ENCODE results near the gene GFPT2.

The GFPT2 gene

DNA sequence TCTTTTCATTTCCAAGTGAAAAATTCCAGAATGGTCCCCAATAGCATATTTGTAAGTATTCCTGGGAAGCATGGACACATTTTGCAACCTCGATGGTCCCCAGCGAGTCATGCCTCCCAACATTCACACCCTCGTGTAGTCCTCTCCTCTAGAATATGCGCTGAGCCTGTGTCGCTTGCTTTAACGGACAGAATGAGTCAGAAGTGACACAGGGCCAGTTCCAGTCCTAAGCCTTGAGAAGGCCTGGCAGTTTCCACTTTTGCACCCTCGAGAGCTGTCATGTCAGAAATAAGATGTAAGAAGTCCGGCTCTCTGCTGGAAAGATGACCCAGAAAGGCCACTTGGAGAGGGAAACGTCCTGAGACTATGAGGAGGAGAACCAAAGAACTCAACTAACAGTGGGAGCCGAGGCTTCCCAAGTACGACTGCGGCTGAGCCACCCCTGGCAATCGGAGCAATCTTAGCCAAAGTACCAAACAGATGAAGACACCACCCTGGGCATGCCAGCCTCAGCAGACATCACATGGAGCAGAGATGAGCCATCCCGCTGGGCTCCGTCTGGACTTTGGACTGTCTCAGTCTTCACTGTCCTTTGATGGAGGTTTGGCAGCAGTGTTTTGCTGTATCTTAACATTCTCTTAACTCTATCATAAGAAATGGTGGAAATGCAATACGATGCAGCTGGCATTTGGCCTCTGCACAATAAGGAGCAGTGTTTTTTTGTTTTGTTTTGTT is 42.6 kb upstream of the GFPT2 start:
- TF ChIP-seq, protein P1, sequence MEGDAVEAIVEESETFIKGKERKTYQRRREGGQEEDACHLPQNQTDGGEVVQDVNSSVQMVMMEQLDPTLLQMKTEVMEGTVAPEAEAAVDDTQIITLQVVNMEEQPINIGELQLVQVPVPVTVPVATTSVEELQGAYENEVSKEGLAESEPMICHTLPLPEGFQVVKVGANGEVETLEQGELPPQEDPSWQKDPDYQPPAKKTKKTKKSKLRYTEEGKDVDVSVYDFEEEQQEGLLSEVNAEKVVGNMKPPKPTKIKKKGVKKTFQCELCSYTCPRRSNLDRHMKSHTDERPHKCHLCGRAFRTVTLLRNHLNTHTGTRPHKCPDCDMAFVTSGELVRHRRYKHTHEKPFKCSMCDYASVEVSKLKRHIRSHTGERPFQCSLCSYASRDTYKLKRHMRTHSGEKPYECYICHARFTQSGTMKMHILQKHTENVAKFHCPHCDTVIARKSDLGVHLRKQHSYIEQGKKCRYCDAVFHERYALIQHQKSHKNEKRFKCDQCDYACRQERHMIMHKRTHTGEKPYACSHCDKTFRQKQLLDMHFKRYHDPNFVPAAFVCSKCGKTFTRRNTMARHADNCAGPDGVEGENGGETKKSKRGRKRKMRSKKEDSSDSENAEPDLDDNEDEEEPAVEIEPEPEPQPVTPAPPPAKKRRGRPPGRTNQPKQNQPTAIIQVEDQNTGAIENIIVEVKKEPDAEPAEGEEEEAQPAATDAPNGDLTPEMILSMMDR (IDR thresholded peaks at IDR 0.05; ENCODE audit: low read depth, low read length, missing control alignments): no peak
- no peak for DNase-seq (ENCODE audit: low read depth)
- no peak overlapping the region for H3K4me3 ChIP-seq (ENCODE audit: low read depth, low read length)

DNA sequence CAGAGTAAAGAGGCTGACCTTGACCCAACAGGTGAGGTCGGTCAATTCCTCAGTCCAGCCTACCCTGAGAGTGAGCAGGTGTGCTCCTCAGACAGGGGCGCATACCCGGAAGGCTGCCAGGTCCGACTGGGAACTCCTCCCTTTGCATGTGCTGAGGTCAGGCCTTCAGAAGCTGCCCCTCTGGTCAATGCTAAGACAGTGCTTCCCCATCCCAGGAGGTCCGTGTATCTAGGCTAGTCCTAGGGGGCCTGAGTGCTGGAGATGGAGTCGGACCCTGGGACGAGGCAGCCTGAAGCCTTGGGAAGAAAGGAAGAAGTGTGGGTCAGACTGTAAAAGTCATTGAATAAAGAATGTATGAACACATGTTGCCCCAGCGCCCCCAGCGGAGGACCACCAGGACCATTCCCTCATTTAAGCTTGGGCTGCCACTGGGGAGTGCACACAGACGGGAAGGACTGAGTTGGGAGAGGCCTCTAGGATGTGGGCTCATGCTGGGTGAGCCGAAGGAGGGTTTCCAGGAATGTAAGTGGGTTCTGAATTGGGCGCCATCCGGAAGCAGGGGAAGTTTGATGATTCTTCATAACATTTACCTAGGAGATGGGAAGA is 41.0 kb upstream of the GFPT2 start:
- H3K4me3 ChIP-seq (ENCODE audit: low read depth, low read length): no peak overlapping the region
- DNase-seq (ENCODE audit: low read depth): no peak
- TF ChIP-seq, protein P1 (IDR thresholded peaks at IDR 0.05; ENCODE audit: low read depth, low read length, missing control alignments): no peak

DNA sequence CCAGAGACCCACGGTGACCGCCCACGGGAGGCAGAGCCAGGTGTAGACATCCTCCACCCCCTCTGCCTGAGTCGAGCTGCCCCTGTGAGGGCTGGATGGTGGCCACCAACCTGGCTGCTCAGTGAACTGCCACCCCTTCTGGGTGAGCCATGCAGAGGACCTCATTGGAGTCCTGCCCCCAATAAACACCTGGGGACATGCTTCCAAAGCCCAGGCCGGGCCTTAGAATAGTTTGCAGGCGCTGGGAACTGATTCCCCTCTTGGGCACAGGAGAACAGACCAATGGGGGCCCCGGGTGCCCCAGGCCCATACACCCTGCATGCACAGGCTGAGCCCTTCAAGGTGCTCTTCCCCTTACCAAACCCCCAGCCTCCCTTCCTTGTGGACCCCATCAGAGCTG is 38.1 kb upstream of the GFPT2 start:
- no peak overlapping the region for H3K4me3 ChIP-seq (ENCODE audit: low read depth, low read length)
- DNase-seq (ENCODE audit: low read depth): no peak
- TF ChIP-seq, protein P1 (IDR thresholded peaks at IDR 0.05; ENCODE audit: low read depth, low read length, missing control alignments): no peak

DNA sequence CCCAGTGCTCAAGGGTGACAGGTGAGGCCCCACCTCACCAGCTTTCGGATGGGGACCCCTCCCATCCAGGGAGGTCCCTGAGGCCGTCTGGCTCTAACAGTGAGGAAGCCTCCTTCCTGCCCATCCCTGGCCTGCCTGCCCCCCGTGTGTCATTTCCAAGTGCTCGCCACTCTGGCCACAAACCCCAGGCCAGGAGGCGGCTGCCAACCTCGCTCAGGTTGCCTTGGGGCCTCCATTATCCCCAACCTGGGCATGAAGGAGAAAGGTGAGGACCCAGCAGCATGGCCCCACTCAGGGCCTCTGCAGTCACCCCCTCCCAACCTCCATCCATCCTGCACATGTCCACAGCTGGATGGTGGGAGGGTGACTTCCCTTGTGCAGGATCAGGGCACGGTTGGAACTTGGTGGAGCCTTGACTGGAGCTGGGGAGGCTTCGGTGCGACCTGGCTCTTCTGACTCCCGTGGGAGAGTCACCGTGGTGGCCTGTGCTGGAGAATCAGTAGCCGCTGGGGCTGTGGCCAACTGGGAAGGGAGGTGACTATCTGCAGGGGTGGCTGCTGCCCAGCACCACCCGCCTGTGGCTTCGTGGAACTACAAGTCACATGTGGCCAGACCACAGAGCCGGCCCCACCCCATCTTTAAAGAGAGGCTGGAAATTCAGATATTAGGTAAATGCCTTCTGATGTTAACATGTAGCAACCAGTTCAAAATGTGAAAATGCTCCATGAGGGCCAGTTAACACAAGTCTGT is 37.5 kb upstream of the GFPT2 start:
- TF ChIP-seq, protein P1 (IDR thresholded peaks at IDR 0.05; ENCODE audit: low read depth, low read length, missing control alignments): no peak

DNA sequence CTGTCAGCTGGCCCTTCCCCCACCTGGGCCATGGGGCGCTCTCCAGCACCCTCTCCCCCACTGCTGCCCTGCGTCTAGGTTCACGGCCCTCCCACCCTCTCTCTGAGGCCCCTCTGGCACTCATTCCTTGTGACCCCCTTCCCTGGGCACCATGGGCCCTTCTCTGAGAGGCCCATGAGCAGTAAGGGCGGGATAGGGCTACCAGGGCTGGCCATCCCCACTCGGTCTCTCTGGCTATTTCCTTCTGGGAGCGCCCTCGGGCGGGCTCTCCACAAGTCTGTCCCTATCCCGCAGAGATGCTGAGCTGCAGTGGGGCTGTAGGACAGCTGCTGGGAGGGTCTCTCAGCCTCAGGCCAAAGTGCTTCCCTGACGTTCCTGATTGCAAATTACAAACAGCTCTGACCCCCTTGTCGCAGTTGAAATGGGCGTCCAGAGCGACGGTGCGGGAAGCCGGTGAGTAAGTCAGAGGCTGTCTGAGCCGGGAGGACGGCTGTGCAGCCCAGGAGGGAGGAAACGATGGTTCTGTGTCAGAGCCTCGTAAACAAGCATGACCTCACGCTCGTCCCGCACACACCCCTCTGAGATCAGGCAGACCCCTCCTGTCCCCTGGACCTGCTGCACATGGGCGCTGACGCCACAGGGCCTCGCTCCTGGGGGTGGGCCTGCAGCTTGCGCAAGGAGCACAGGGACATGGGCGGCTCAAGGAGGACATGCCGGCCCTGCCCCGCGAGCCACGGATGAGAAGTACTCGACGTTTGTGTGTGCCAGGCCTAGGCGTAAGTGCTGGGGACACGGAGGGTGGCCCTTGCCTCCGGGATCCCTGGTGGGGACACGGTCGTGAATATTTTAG is 36.3 kb upstream of the GFPT2 start:
- DNase-seq (ENCODE audit: low read depth): no peak
- TF ChIP-seq, protein P1 (IDR thresholded peaks at IDR 0.05; ENCODE audit: low read depth, low read length, missing control alignments): no peak
- H3K4me3 ChIP-seq (ENCODE audit: low read depth, low read length): no peak overlapping the region

More for the DNA sequence above, 37.5 kb upstream of the GFPT2 start:
- no peak overlapping the region for H3K4me3 ChIP-seq (ENCODE audit: low read depth, low read length)
- no peak for DNase-seq (ENCODE audit: low read depth)

DNA sequence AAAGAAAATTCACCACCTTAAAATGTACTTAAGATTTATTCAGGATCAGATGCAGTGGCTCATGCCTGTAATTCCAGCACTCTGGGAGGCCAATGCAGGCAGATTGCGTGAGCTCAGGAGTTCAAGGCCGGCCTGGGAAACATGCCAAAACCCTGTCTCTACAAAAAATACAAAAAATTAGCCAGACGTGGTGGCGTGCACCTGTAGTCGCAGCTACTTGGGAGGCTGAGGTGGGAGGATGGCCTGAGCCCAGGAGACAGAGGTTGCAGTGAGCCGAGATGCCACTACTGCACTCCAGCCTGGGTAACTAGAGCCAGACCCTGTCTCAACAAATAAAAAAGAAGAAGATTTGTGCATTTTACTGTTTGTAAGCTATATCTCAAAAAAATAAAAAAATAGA is 34.7 kb upstream of the GFPT2 start:
- TF ChIP-seq, protein P1 (IDR thresholded peaks at IDR 0.05; ENCODE audit: low read depth, low read length, missing control alignments): no peak
- DNase-seq (ENCODE audit: low read depth): no peak
- no peak overlapping the region for H3K4me3 ChIP-seq (ENCODE audit: low read depth, low read length)

Data from GM12864 (cell line).